ENCODE results near the gene NCOR2. TPM values are rescaled to one million over a fixed set of nuclear protein-coding genes. Genes with fewer than 3 reads are reported as not detected.

Gene NCOR2
- total RNA-seq, 2 experiments from 2014 or later: 95.7 to 107 TPM

- no peaks in the 10 kb centered on the region for H3K36me3 Mint-ChIP-seq
- H3K27me3 Mint-ChIP-seq: peaks cover 2% of the 10 kb centered on the region
- POLR2A ChIA-PET: interaction anchor here (0.8 to 1.4 kb wide), 3 partner anchors 11 to 349 kb away, joined by 3 to 6 read pairs (median 3); partner anchors contain the start of gene UBC
- H3K9me3 Mint-ChIP-seq: no peaks in the 10 kb centered on the region
- ATAC-seq (ENCODE audit: low read depth) (no peak), DNase-seq (no peak)
- peak overlapping the region; percentile 25 for H3K27ac Mint-ChIP-seq
- peak overlapping the region; percentile 95 for H3K4me3 Mint-ChIP-seq
- peaks cover 10% of the 10 kb centered on the region for H3K4me1 Mint-ChIP-seq
Observed at GRCh38 chr12:124565656-124566160, 1.7 kb downstream of the NCOR2 start.

GRCh38 chr12:124564971-124565491 is 2.4 kb downstream of the NCOR2 start:
- peaks cover 10% of the 10 kb centered on the region for H3K4me1 Mint-ChIP-seq
- no peaks in the 10 kb centered on the region for H3K9me3 Mint-ChIP-seq
- no peak overlapping the region for H3K27ac Mint-ChIP-seq
- ATAC-seq (ENCODE audit: low read depth): no peak
- H3K36me3 Mint-ChIP-seq: no peaks in the 10 kb centered on the region
- peaks cover 2% of the 10 kb centered on the region for H3K27me3 Mint-ChIP-seq
- DNase-seq: no peak
- peak overlapping the region; percentile 95 for H3K4me3 Mint-ChIP-seq
- POLR2A ChIA-PET: no interaction called here

GRCh38 chr12:124564232-124564958 is 3.0 kb downstream of the NCOR2 start:
- Mint-ChIP-seq H3K27me3 (no peaks in the 10 kb centered on the region), H3K36me3 (no peaks in the 10 kb centered on the region), H3K27ac (no peak overlapping the region), H3K4me3 (no peak overlapping the region), H3K9me3 (no peaks in the 10 kb centered on the region), H3K4me1 (peaks cover 10% of the 10 kb centered on the region)
- DNase-seq (no peak), ATAC-seq (ENCODE audit: low read depth) (no peak)
- POLR2A ChIA-PET: no interaction called here

GRCh38 chr12:124563809-124564208 is 3.6 kb downstream of the NCOR2 start:
- no peak for DNase-seq
- Mint-ChIP-seq H3K27ac (no peak overlapping the region), H3K36me3 (no peaks in the 10 kb centered on the region), H3K4me3 (no peak overlapping the region), H3K9me3 (no peaks in the 10 kb centered on the region), H3K27me3 (no peaks in the 10 kb centered on the region), H3K4me1 (peaks cover 10% of the 10 kb centered on the region)
- POLR2A ChIA-PET: no interaction called here
- no peak for ATAC-seq (ENCODE audit: low read depth)

GRCh38 chr12:124563401-124563800 is 4.0 kb downstream of the NCOR2 start:
- H3K27ac Mint-ChIP-seq: no peak overlapping the region
- ATAC-seq (ENCODE audit: low read depth) (no peak), DNase-seq (no peak)
- POLR2A ChIA-PET: no interaction called here
- no peaks in the 10 kb centered on the region for H3K27me3 Mint-ChIP-seq
- peaks cover 10% of the 10 kb centered on the region for H3K4me1 Mint-ChIP-seq
- no peaks in the 10 kb centered on the region for H3K9me3 Mint-ChIP-seq
- H3K36me3 Mint-ChIP-seq: no peaks in the 10 kb centered on the region
- H3K4me3 Mint-ChIP-seq: no peak overlapping the region

GRCh38 chr12:124562796-124563181 is 4.6 kb downstream of the NCOR2 start:
- Mint-ChIP-seq H3K36me3 (no peaks in the 10 kb centered on the region), H3K9me3 (no peaks in the 10 kb centered on the region), H3K27me3 (no peaks in the 10 kb centered on the region), H3K27ac (no peak overlapping the region), H3K4me3 (no peak overlapping the region), H3K4me1 (peaks cover 6% of the 10 kb centered on the region)
- ATAC-seq (ENCODE audit: low read depth) (no peak), DNase-seq (no peak)
- POLR2A ChIA-PET: interaction anchor here (0.6 kb wide), 1 partner anchor 211 kb away, joined by 8 read pairs; no protein-coding TSS in a partner anchor

- peaks cover 6% of the 10 kb centered on the region for H3K4me1 Mint-ChIP-seq
- no peak overlapping the region for H3K27ac Mint-ChIP-seq
Observed at GRCh38 chr12:124562018-124562795, 5.2 kb downstream of the NCOR2 start.

GRCh38 chr12:124561231-124561630 is 6.2 kb downstream of the NCOR2 start:
- Mint-ChIP-seq H3K27ac (no peak overlapping the region), H3K4me1 (peaks cover 6% of the 10 kb centered on the region), H3K36me3 (no peaks in the 10 kb centered on the region), H3K27me3 (no peaks in the 10 kb centered on the region), H3K9me3 (no peaks in the 10 kb centered on the region), H3K4me3 (no peak overlapping the region)
- ATAC-seq (ENCODE audit: low read depth): no peak
- DNase-seq: no peak
- POLR2A ChIA-PET: no interaction called here

More at GRCh38 chr12:124562018-124562795, 5.2 kb downstream of the NCOR2 start:
- ATAC-seq (ENCODE audit: low read depth) (no peak), DNase-seq (no peak)
- H3K36me3 Mint-ChIP-seq: no peaks in the 10 kb centered on the region
- no peaks in the 10 kb centered on the region for H3K27me3 Mint-ChIP-seq
- no peaks in the 10 kb centered on the region for H3K9me3 Mint-ChIP-seq
- no peak overlapping the region for H3K4me3 Mint-ChIP-seq
- POLR2A ChIA-PET: interaction anchor here (0.6 kb wide), 1 partner anchor 212 kb away, joined by 8 read pairs; no protein-coding TSS in a partner anchor

GRCh38 chr12:124560146-124560890 is 7.1 kb downstream of the NCOR2 start:
- POLR2A ChIA-PET: no interaction called here
- Mint-ChIP-seq H3K9me3 (no peaks in the 10 kb centered on the region), H3K4me1 (peaks cover 6% of the 10 kb centered on the region), H3K4me3 (no peak overlapping the region), H3K27ac (no peak overlapping the region), H3K36me3 (no peaks in the 10 kb centered on the region), H3K27me3 (no peaks in the 10 kb centered on the region)
- DNase-seq: no peak
- ATAC-seq (ENCODE audit: low read depth): no peak

- H3K27ac Mint-ChIP-seq: no peak overlapping the region
- ATAC-seq (ENCODE audit: low read depth) (no peak), DNase-seq (no peak)
- POLR2A ChIA-PET: no interaction called here
- no peaks in the 10 kb centered on the region for H3K27me3 Mint-ChIP-seq
- no peak overlapping the region for H3K4me3 Mint-ChIP-seq
- no peaks in the 10 kb centered on the region for H3K36me3 Mint-ChIP-seq
- H3K4me1 Mint-ChIP-seq: peaks cover 7% of the 10 kb centered on the region
- H3K9me3 Mint-ChIP-seq: no peaks in the 10 kb centered on the region
Observed at GRCh38 chr12:124559182-124560017, 8.0 kb downstream of the NCOR2 start.

- Mint-ChIP-seq H3K36me3 (no peaks in the 10 kb centered on the region), H3K9me3 (no peaks in the 10 kb centered on the region), H3K27ac (no peak overlapping the region), H3K4me1 (peaks cover 15% of the 10 kb centered on the region), H3K27me3 (no peaks in the 10 kb centered on the region), H3K4me3 (no peak overlapping the region)
- no peak for DNase-seq
- no peak for ATAC-seq (ENCODE audit: low read depth)
- POLR2A ChIA-PET: no interaction called here
Observed at GRCh38 chr12:124558313-124558712, 9.1 kb downstream of the NCOR2 start.

- Mint-ChIP-seq H3K9me3 (no peaks in the 10 kb centered on the region), H3K27me3 (no peaks in the 10 kb centered on the region), H3K27ac (no peak overlapping the region), H3K36me3 (no peaks in the 10 kb centered on the region), H3K4me3 (no peak overlapping the region), H3K4me1 (peaks cover 17% of the 10 kb centered on the region)
- POLR2A ChIA-PET: no interaction called here
- DNase-seq (no peak), ATAC-seq (ENCODE audit: low read depth) (no peak)
Observed at GRCh38 chr12:124557518-124558223, 9.7 kb downstream of the NCOR2 start.
